ENCODE data around the gene DAPL1.

Gene DAPL1

GRCh38 chr2:158753641-158754611, 41.2 kb upstream of the DAPL1 start:
- H3K4me3 ChIP-seq (ENCODE audit: control insufficient read depth, low read depth, low read length) = no peak overlapping the region
- TF ChIP-seq, protein P1, sequence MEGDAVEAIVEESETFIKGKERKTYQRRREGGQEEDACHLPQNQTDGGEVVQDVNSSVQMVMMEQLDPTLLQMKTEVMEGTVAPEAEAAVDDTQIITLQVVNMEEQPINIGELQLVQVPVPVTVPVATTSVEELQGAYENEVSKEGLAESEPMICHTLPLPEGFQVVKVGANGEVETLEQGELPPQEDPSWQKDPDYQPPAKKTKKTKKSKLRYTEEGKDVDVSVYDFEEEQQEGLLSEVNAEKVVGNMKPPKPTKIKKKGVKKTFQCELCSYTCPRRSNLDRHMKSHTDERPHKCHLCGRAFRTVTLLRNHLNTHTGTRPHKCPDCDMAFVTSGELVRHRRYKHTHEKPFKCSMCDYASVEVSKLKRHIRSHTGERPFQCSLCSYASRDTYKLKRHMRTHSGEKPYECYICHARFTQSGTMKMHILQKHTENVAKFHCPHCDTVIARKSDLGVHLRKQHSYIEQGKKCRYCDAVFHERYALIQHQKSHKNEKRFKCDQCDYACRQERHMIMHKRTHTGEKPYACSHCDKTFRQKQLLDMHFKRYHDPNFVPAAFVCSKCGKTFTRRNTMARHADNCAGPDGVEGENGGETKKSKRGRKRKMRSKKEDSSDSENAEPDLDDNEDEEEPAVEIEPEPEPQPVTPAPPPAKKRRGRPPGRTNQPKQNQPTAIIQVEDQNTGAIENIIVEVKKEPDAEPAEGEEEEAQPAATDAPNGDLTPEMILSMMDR (IDR thresholded peaks at IDR 0.05; ENCODE audit: control insufficient read depth, insufficient read depth, low read depth, low read length, missing control alignments) = peak; percentile 90
- DNase-seq (ENCODE audit: low read depth) = peak; percentile 39

- no peak overlapping the region for H3K4me3 ChIP-seq (ENCODE audit: control insufficient read depth, low read depth, low read length)
- TF ChIP-seq, protein P1 (IDR thresholded peaks at IDR 0.05; ENCODE audit: control insufficient read depth, insufficient read depth, low read depth, low read length, missing control alignments) = peak; percentile 46
- DNase-seq (ENCODE audit: low read depth) = no peak
These were observed 39.6 kb upstream of the DAPL1 start for GRCh38 chr2:158755310-158756087.

DNA sequence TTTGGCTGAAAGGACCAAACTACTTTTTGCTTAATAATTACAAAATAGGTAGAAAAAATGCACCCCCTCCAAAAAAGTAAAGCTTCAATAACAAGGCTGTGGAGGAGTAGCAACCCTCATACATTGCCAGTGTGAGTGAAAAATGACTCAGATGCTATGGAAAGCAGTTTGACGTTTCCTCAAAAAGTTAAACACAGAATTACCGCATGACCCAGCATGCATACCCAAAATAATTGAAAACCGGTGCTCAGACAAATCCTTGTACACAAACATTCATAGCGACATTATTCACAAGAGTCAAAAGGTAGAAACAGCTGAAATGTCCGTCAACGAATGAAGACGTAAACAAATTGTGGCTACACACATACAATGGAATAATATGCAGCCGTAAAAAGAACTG, 38.8 kb upstream of the DAPL1 start:
- TF ChIP-seq, protein P1 (IDR thresholded peaks at IDR 0.05; ENCODE audit: control insufficient read depth, insufficient read depth, low read depth, low read length, missing control alignments) = no peak
- no peak overlapping the region for H3K4me3 ChIP-seq (ENCODE audit: control insufficient read depth, low read depth, low read length)
- no peak for DNase-seq (ENCODE audit: low read depth)

GRCh38 chr2:158756976-158757375, 38.1 kb upstream of the DAPL1 start:
- H3K4me3 ChIP-seq (ENCODE audit: control insufficient read depth, low read depth, low read length) = no peak overlapping the region
- DNase-seq (ENCODE audit: low read depth) = no peak
- TF ChIP-seq, protein P1 (IDR thresholded peaks at IDR 0.05; ENCODE audit: control insufficient read depth, insufficient read depth, low read depth, low read length, missing control alignments) = no peak

DNA sequence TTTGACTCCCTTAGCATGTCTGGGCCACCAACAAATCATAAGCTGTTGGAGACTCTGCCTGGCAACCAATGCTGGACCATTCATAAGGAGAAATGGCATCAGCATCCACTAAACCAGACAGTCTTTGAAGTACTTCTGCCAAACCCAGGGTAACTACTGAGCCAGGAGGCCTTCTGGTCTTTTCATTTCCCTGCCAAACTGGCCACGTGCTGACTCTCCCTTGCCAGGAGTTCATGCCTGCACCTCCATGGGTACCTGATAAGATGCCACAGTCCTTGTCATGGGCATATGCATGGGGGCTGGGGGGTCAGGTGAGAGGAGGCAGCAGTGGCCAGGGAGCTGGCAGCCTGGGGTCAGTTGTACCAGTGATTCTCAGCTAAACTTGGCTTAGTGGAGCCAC, 34.2 kb upstream of the DAPL1 start:
- no peak overlapping the region for H3K4me3 ChIP-seq (ENCODE audit: control insufficient read depth, low read depth, low read length)
- TF ChIP-seq, protein P1 (IDR thresholded peaks at IDR 0.05; ENCODE audit: control insufficient read depth, insufficient read depth, low read depth, low read length, missing control alignments) = no peak
- no peak for DNase-seq (ENCODE audit: low read depth)

GRCh38 chr2:158761621-158762020, 33.5 kb upstream of the DAPL1 start:
- no peak overlapping the region for H3K4me3 ChIP-seq (ENCODE audit: control insufficient read depth, low read depth, low read length)
- TF ChIP-seq, protein P1 (IDR thresholded peaks at IDR 0.05; ENCODE audit: control insufficient read depth, insufficient read depth, low read depth, low read length, missing control alignments) = no peak
- DNase-seq (ENCODE audit: low read depth) = no peak
